ENCODE data around the gene HADHA.
"Not testable (repeated sequence)": the region's sequence is repeated elsewhere in the genome, so short reads cannot be mapped to it uniquely, and the experiment has no call there.

Gene HADHA

DNA sequence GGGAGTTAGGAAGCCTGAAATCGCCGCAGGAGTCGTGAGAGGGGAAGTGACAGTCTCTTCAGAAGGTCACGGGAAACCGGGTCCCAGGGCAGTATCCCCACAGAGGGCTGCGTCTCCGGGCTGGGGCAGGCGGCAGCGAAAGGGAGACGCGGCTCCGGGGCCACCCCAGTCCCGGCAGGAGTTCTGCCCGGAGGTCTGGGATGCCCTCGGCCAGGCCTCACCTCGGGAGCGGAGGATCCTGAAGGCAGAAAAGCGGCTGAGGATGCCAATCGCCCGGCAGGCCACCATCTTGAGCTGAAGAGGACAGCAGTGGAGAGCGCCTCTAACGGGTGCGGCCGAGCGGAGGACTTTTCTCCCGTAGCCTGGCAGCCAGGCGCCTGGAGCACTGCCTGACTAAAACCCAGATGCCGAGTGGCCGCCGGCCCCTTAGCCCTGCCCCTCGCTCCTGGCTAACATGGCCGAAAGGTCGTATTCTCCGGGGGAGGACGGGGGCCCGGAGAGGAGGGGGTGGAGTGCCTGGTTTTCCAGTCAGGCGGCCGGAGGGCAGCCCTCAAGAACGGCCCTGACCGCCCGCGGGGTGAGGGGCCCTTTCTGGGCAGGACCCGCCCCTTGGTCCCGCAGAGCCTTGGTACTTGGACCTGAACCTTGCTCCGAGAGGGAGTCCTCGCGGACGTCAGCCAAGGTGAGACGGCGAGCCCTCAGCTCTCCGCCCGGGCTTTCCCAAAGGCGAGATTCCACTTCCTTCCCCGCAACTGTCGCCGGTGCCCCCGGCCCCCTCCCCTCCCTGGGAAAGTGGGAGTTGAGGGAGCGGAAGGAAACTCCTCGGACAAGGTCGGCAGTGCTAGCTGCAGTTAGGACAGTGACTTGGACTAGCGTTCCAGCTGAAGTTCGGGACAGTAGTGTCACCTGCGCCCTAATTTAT lies at the start of gene HADHA, which contains the start of gene HADHB:
TSS of gene HADHA (minus strand) at position 324 of the 922 bp plus-strand sequence. CDS start at position 288, 36 bp downstream.
TSS of gene HADHB (plus strand) at position 631 of the 922 bp plus-strand sequence. CDS start 9,316 bp downstream, outside the sequence.
- DNase-seq, result peak; percentile 86

DNA sequence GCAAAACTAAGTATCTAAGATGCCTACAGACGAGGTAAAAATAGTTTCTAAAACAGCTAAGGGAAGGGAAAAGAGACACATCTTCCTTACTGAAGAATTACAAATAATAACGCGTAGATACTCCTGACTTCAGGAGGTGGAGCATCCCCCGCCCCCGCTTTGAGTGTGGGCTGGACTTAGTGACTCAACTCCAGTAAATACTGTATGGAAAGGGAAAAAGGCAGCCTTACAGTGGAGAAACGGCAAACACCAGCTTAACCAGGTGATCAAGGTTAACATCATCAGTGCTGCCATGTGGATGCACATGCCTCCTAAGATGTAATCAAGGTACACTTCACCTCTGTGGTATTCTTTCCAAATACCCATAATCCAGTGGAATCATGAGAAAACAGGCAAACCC lies 48.2 kb upstream of the HADHA start:
- DNase-seq, result no peak

DNA sequence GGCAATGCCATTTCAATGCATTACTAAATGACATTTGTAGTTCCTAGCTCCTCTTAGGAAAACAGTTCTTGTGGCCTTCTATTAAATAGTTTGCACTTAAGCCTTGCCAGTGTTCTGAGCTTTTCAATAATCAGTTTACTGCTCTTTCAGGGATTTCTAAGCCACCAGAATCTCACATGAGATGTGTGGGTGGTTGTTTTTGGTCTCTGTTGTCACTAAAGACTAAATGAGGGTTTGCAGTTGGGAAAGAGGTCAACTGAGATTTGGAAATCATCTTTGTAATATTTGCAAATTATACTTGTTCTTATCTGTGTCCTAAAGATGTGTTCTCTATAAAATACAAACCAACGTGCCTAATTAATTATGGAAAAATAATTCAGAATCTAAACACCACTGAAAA lies 45.6 kb upstream of the HADHA start:
- DNase-seq, result no peak

- DNase-seq, result no peak
Observed at GRCh38 chr2:26285931-26286330, 41.5 kb upstream of the HADHA start.

DNA sequence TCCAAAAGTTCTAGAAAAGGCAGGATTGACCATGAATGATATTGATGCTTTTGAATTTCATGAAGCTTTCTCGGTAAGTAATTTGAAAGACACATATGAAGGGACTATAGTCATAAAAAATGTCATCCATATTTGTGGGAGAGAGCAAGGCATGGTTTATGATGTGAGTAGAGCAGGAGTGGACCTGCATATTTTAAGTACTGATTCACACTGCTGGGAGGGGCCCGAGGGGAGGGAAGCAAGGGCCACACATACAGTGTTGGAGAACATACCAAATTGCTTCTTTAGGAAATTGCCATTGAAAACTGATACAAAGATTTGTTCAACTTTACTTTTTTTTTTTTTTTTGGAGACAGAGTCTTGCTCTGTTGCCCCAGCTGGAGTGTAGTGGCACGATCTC lies 39.7 kb upstream of the HADHA start:
- no peak for DNase-seq

- no peak for DNase-seq
Observed at GRCh38 chr2:26283606-26284005, 39.2 kb upstream of the HADHA start.

GRCh38 chr2:26281226-26281625 lies 36.8 kb upstream of the HADHA start:
- no peak for DNase-seq

DNA sequence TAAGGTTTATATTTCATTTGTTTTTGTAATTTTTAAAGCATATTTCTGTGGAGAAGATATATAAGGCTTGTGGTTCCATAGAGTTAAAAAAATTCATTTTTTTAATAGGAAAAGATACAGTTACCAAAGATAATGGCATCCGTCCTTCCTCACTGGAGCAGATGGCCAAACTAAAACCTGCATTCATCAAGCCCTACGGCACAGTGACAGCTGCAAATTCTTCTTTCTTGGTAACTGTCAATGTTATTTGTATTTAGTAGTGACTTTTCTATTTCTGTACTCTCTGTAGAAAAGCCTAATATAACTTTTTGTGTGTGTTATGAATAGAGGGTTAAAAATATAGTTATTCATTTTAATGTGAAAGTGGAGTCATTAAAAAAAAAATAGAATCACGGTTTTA lies 35.5 kb upstream of the HADHA start:
- no peak for DNase-seq

DNA sequence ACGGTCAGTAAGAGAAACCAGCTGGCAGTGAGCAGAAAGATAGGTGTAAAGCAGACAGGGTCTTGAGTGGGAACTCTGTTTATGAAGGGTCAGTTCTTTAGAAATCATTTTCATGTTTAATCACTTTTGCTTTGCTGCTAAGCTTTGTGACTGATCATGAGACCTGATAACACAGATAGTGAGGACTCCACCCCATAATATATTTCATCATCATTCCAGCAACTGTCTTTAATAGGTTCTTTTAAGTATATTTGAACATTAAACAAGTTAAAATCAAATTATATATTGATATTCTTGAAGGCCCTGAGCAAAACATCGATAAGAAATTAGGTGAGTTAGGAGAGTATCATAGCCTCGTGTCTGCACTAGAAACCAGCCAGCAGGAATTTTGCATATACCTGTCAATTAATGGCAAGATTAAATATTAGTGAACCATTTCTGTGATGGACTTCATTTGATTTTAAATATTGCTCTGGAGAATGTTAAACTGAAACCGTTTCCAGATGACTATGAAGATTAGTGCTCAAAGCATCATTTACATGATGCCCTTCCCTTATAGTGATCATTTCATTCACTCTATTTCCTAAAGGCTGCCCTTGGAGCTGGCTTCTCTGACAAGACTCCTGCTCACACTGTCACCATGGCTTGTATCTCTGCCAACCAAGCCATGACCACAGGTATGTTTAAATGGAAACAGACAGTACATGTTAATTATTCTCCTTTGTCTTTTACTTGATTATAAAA lies 32.2 kb upstream of the HADHA start:
- DNase-seq, result no peak

DNA sequence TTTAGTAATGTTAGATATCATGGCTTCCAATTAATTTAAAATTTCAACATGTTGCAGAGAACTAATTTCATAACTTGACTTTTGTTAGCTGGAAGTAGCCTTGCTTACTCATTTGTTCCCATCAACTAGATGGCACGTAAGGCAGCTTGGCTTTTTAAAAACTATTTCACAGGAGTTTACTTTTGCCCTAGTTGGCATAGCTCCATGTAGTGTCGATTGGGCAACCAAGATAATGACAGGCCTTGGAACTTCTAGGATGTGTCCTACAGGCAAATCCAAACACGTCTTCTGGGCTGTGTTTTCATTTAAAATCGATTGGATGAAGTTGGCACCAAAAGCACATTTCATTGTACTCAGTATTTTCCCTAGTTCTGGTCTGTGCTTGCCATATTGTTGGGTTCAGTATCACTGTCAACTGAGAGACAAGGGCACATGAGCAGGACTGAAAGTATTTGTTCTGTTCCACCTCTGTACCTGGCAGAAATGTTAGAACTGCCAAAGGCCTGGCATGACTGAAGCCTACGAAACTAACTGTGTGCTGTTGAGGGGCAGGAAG lies 29.7 kb upstream of the HADHA start:
- DNase-seq, result no peak

DNA sequence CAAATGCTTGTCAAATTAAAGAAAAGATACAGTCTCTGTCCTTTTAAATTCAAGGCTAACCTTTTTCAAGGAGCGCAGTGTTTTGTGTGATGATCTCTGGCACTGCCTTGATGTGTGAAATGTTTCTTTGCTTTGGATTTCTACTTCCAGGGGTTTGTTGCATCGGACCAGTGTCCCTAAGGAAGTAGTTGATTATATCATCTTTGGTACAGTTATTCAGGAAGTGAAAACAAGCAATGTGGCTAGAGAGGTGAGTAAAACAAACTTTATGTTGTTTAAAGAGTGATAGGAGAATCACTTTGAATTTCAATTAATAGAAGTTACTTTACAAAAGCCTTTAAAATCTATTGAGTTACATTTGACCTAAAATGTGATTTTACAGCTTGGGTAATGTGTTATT lies 29.1 kb upstream of the HADHA start:
- DNase-seq, result no peak

- DNase-seq, result no peak
Observed at GRCh38 chr2:26270373-26270772, 25.9 kb upstream of the HADHA start.

GRCh38 chr2:26269571-26270158 lies 25.2 kb upstream of the HADHA start:
- DNase-seq, result no peak

DNA sequence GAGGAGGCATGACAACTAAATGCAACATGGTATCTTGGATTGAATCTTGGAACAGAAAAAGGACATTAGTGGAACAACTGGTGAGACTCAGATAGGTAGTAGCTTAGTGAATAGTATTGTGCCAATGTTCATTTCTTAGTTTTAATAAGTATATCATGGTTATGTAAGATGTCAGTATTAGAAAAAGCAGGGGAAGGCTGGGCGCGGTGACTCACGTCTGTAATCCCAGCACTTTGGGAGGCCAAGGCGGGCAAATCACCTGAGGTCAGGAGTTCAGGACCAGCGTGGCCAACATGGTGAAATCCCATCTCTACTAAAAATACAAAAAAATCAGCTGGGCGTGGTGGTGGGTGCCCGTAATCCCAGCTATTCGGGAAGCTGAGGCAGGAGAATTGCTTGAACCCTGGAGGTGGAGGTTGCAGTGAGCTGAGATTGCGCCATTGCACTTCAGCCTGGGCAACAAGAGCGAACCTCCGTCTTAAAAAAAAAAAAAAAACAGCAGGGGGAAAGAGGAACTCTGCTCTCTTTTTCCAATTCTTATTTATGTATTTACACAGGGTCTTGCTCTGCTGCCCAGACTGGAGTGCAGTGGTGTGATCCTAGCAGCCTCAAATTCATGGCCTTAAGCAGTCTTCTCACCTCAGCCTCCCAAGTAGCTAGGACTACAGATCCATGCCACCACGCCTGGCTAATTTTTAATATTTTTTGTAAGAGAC lies 24.4 kb upstream of the HADHA start:
- not testable (repeated sequence) for DNase-seq

- no peak for DNase-seq
Observed at GRCh38 chr2:26268213-26268612, 23.8 kb upstream of the HADHA start.

DNA sequence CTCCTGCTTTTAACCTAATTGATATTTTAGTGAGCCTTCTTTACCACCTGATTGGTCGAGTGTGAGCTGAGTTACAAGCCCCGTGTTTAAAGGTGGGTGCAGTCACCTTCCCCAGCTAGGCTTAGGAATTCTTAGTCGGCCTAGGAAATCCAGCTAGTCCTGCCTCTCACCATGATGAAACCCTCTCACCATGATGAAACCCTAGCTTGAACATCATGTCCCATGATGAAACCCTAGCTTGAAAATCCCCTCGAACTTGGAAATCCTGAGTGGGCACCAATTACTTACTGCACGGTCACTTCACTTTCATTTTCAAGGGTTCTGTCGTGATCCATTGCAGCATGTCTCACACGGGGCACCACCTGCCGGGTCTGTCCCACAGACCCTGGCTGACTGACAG lies 14.4 kb upstream of the HADHA start:
- not testable (repeated sequence) for DNase-seq

DNA sequence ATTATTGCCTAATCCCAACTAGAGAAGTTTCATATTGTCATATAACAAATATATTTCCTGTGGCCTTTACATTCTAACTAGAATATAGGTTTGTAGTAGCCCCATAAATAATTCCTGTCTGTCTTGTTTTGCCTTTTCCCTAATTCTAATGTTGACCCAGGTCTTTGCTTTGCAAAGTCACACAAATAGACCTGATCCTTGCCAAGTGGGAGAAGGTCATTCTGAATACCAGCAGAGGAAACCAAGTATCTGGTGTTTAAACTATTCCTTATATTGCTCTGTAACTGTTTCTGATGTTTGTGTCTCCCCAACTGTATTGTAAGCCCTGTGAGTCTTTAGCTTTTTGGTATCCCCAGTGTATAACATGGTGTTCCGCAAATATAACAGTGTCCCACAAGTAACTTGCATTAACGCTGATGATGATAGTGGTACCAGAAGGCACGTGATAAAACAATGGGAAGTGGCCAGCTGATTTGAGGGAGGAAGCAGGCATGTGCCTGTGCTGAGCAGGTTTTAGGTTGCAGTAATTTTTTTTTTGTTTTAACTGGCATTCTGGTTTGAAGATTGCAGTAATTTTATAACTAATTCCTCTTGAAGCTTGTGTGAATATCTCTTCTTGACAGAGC lies 11.4 kb upstream of the HADHA start:
- DNase-seq, result no peak

GRCh38 chr2:26251893-26252292 lies 7.5 kb upstream of the HADHA start:
- no peak for DNase-seq

- DNase-seq, result no peak
Observed at GRCh38 chr2:26249625-26250024, 5.2 kb upstream of the HADHA start.

- peak; percentile 15 for DNase-seq
Observed at GRCh38 chr2:26246818-26247217, 2.4 kb upstream of the HADHA start.

- DNase-seq, result peak; percentile 13
Observed at GRCh38 chr2:26245810-26246209, 1.4 kb upstream of the HADHA start.

DNA sequence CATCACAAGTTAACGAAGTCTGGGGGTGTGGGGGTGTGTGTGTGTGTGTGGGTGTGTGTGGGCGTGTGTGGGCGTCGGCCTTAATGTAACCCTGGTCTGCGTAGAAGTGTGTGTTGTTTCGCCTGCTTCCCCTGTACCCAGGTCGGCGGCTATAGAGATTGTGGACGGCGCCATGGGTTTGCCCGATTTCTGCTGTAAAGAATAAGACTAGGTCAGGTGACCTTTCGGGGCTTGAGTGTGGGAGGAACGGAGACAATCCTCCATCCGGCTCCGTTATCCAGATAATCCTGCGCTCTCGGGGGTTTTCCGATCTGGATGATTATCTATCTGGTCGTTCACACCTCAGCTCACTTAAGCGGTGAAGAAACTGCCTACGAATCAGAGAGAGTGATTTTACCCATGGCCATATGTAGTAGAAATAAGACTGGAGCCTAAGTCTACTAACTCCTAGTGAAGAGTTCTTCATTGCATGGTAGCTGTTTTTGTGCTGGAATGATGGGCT lies 850 bp upstream of the HADHA start:
- peak; percentile 62 for DNase-seq
